Measurements from ENCODE around the gene FAM13B.

The FAM13B gene

DNA sequence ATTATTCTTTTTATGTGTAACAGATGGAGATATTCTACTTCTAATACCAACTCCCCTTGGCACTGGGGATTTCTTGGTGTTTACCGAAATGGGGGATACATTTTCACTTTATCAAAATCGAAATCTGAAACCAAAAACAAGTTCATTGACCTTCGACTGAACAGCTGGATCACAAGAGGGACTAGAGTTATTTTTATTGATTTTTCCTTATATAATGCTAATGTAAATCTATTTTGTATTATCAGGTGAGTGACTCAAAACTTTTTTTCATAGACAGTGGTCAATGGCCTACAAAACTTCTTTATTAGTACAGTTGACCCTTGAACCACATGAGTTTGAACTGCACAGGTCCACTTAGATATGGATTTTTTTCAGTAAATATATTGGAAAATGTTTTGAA, 133.4 kb downstream of the FAM13B start:
- no peaks in the 10 kb centered on the region for H3K27me3 ChIP-seq (ENCODE audit: insufficient read depth, low read depth, severe bottlenecking)
- TF ChIP-seq, protein P1, sequence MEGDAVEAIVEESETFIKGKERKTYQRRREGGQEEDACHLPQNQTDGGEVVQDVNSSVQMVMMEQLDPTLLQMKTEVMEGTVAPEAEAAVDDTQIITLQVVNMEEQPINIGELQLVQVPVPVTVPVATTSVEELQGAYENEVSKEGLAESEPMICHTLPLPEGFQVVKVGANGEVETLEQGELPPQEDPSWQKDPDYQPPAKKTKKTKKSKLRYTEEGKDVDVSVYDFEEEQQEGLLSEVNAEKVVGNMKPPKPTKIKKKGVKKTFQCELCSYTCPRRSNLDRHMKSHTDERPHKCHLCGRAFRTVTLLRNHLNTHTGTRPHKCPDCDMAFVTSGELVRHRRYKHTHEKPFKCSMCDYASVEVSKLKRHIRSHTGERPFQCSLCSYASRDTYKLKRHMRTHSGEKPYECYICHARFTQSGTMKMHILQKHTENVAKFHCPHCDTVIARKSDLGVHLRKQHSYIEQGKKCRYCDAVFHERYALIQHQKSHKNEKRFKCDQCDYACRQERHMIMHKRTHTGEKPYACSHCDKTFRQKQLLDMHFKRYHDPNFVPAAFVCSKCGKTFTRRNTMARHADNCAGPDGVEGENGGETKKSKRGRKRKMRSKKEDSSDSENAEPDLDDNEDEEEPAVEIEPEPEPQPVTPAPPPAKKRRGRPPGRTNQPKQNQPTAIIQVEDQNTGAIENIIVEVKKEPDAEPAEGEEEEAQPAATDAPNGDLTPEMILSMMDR (IDR thresholded peaks at IDR 0.05; ENCODE audit: low read depth, low read length): no peak
- H3K4me3 ChIP-seq (ENCODE audit: low read depth, low read length): no peak overlapping the region
- no peak overlapping the region for H3K27ac ChIP-seq
- no peaks in the 10 kb centered on the region for H3K36me3 ChIP-seq
- H3K9me3 ChIP-seq (ENCODE audit: severe bottlenecking): no peaks in the 10 kb centered on the region
- DNase-seq: no peak

DNA sequence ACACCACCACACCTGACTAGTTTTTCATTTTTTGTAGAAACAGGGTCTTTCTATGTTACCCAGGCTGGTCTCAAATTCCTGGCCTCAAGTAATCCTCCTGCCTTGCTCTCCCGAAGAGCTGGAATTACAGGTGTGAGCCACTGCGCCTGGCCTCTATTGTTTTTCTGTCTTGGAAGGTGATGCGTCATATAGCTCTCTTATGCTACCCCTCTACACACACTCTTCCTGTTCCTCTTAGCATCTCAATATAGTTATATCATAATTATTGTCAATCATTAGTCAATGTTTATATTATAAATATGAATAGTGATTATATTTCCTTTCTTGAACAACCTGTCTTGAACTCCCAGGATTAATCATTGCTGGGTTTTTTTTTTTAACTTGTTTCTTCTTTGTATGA, 136.3 kb downstream of the FAM13B start:
- no peak overlapping the region for H3K27ac ChIP-seq

DNA sequence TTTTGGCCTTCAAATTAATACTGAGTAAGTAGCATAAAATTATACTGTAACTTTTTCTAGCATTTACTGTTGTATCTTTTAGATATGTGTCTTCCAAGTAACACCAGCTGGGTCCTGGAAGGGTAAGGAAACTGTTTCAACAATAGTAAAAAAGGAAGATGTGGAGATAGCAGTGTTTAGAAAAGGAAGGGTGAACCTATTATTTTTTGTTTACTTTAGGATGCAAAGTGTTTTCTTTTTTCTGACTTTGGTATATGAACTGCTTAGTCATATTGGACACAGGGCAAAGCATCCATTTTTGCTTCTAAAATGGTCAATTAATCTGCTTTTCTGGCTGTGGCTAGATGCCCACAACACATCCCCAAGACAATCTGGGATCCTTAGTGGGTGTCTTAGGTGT, 138.3 kb downstream of the FAM13B start:
- Histone ChIP-seq H3K36me3 (no peaks in the 10 kb centered on the region), H3K4me3 (ENCODE audit: low read depth, low read length) (no peak overlapping the region), H3K27me3 (ENCODE audit: insufficient read depth, low read depth, severe bottlenecking) (no peaks in the 10 kb centered on the region), H3K9me3 (ENCODE audit: severe bottlenecking) (no peaks in the 10 kb centered on the region), H3K27ac (no peak overlapping the region)
- TF ChIP-seq, protein P1 (IDR thresholded peaks at IDR 0.05; ENCODE audit: low read depth, low read length): no peak
- DNase-seq: no peak

More for the DNA sequence above, 136.3 kb downstream of the FAM13B start:
- H3K4me3 ChIP-seq (ENCODE audit: low read depth, low read length): no peak overlapping the region
- H3K9me3 ChIP-seq (ENCODE audit: severe bottlenecking): no peaks in the 10 kb centered on the region
- H3K36me3 ChIP-seq: no peaks in the 10 kb centered on the region
- DNase-seq: no peak
- TF ChIP-seq, protein P1 (IDR thresholded peaks at IDR 0.05; ENCODE audit: low read depth, low read length): no peak
- H3K27me3 ChIP-seq (ENCODE audit: insufficient read depth, low read depth, severe bottlenecking): no peaks in the 10 kb centered on the region

DNA sequence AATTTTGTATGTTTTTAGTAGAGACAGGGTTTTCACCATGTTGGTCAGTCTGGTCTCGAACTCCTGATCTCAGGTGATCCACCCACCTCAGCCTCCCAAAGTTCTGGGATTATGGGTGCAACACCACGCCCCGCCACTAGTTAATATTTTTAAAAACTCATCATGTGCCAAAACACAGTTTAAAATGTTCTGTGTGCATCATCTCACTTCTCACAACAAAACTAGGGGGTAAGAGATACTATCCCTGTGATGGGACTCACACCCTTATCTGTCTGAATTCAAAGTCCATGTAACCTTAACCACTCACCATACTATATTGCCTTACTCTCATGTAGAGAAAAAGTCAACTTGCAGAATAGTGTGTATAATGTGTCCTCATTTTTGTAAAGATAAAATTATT, 141.0 kb downstream of the FAM13B start:
- no peak overlapping the region for H3K27ac ChIP-seq
- TF ChIP-seq, protein P1 (IDR thresholded peaks at IDR 0.05; ENCODE audit: low read depth, low read length): no peak
- no peaks in the 10 kb centered on the region for H3K27me3 ChIP-seq (ENCODE audit: insufficient read depth, low read depth, severe bottlenecking)
- no peaks in the 10 kb centered on the region for H3K36me3 ChIP-seq
- H3K4me3 ChIP-seq (ENCODE audit: low read depth, low read length): no peak overlapping the region
- H3K9me3 ChIP-seq (ENCODE audit: severe bottlenecking): no peaks in the 10 kb centered on the region
- DNase-seq: no peak

DNA sequence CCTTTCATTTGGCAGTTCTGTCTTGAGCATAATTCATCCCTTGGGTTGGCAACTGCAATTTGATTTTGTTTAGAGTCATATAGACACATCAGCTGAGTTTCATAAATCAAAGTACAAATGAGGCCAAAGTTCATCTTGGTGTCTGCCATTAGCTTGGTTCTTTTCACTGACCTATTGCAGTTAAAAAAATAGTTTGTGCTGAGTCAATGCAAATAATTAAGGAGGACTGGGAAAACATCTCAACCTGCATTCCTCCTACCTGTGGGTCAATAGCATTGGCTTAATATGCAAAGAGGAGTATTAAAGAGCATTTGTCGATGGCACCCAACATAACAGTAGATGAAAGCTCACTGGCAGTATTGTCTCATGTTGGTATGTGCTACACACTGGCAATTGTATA, 142.0 kb downstream of the FAM13B start:
- no peaks in the 10 kb centered on the region for H3K36me3 ChIP-seq
- H3K27ac ChIP-seq: no peak overlapping the region
- no peaks in the 10 kb centered on the region for H3K27me3 ChIP-seq (ENCODE audit: insufficient read depth, low read depth, severe bottlenecking)
- DNase-seq: no peak
- TF ChIP-seq, protein P1 (IDR thresholded peaks at IDR 0.05; ENCODE audit: low read depth, low read length): no peak
- no peaks in the 10 kb centered on the region for H3K9me3 ChIP-seq (ENCODE audit: severe bottlenecking)
- H3K4me3 ChIP-seq (ENCODE audit: low read depth, low read length): no peak overlapping the region

Measured in WERI-Rb-1 (cell line).